HepG2 (cell line): Measurements from ENCODE around the gene TMEM200B.
"Not testable (repeated sequence)": the region's sequence is repeated elsewhere in the genome, so short reads cannot be mapped to it uniquely, and the experiment has no call there.

Source experiments
- AFF4 ChIP-seq: sonication (generic); formaldehyde crosslinking; IDR thresholded peaks from 2 replicates; pipeline ENCODE4 v1.4.0; 2020; ENCODE audit warnings: missing genetic modification reagents
- CCAR2 ChIP-seq: fragments of 200-400 bp; formaldehyde crosslinking; optimal IDR thresholded peaks from 2 replicates; pipeline ENCODE3; 2018; ENCODE audit warnings: low read depth, mild to moderate bottlenecking, low read length, moderate library complexity
- CEBPZ ChIP-seq: IDR thresholded peaks from 2 replicates; pipeline ENCODE4 v1.6.1; 2012; ENCODE audit warnings: low read length, improper control_type of control experiment
- CTCF ChIP-seq: sonication (generic); formaldehyde crosslinking; IDR thresholded peaks from 2 replicates; pipeline ENCODE4 v1.5.0; 2020; ENCODE audit warnings: mild to moderate bottlenecking, missing genetic modification reagents, moderate library complexity
- EZH2 ChIP-seq: conservative IDR thresholded peaks from 2 replicates; pipeline ENCODE4 v1.6.1; 2012; ENCODE audit warnings: mild to moderate bottlenecking, low read depth, low read length, moderate library complexity
- ISL2 ChIP-seq: sonication (generic); formaldehyde crosslinking; IDR thresholded peaks from 2 replicates; pipeline ENCODE4 v1.5.0; 2020; ENCODE audit warnings: missing genetic modification reagents
- MYC ChIP-seq: sonication (generic); formaldehyde crosslinking; IDR thresholded peaks from 2 replicates; pipeline ENCODE4 v1.9.0; 2021; ENCODE audit warnings: missing genetic modification reagents, borderline replicate concordance
- NPAS2 ChIP-seq: sonication (generic); formaldehyde crosslinking; IDR thresholded peaks from 2 replicates; pipeline ENCODE4 v1.8.0; 2022; ENCODE audit warnings: mild to moderate bottlenecking, missing genetic modification reagents, borderline replicate concordance
- SNRNP70 ChIP-seq: fragments of 200-400 bp; formaldehyde crosslinking; IDR thresholded peaks from 2 replicates; pipeline ENCODE4 v1.6.1; 2017; ENCODE audit warnings: mild to moderate bottlenecking, low read depth, low read length, moderate library complexity
- ZBTB2 ChIP-seq: sonication (generic); formaldehyde crosslinking; IDR thresholded peaks from 2 replicates; pipeline ENCODE4 v1.8.0; 2022; ENCODE audit warnings: low read depth, missing genetic modification reagents
- ZBTB20 ChIP-seq: sonication (generic); formaldehyde crosslinking; IDR thresholded peaks from 2 replicates; pipeline ENCODE4 v1.8.1; 2023; ENCODE audit warnings: missing genetic modification reagents, low read depth, mild to moderate bottlenecking, borderline replicate concordance
- ZNF275 ChIP-seq: sonication (generic); formaldehyde crosslinking; IDR thresholded peaks from 2 replicates; pipeline ENCODE4 v1.8.0; 2022; ENCODE audit warnings: missing genetic modification reagents, mild to moderate bottlenecking, inconsistent platforms, borderline replicate concordance
- ZNF33B ChIP-seq: sonication (generic); formaldehyde crosslinking; IDR thresholded peaks from 2 replicates; pipeline ENCODE4 v1.5.1; 2020; ENCODE audit warnings: mild to moderate bottlenecking, missing genetic modification reagents
- ZNF512 ChIP-seq: sonication (generic); formaldehyde crosslinking; IDR thresholded peaks from 2 replicates; pipeline ENCODE4 v1.4.0; 2020; ENCODE audit warnings: mild to moderate bottlenecking, missing genetic modification reagents

GRCh38 chr1:29150346-29150745 is 26.6 kb upstream of the TMEM200B start:
- TF ChIP-seq ISL2; ZNF275 (CRISPR knock-in tag); NPAS2 (CRISPR knock-in tag); CTCF (CRISPR knock-in tag); EZH2; MYC (CRISPR knock-in tag); CCAR2; SNRNP70; ZBTB2 (CRISPR knock-in tag); ZNF512 (CRISPR knock-in tag); CEBPZ; AFF4 (CRISPR knock-in tag); ZNF33B; ZBTB20 (CRISPR knock-in tag): not testable (repeated sequence)
